ENCODE data around the gene BST2.
A peak's percentile ranks its signal among the peaks of the same experiment; 100 is the strongest.

Gene BST2

GRCh38 chr19:17415121-17415520 lies 9.7 kb upstream of the BST2 start:
- Histone ChIP-seq H3K27ac (ENCODE audit: extremely low read depth, low read depth, low read length) (no peak overlapping the region), H3K9me3 (ENCODE audit: control insufficient read depth, insufficient read depth, low read depth, low read length) (no peaks in the 10 kb centered on the region), H3K4me1 (ENCODE audit: control insufficient read depth, insufficient read depth, low read length) (no peaks in the 10 kb centered on the region), H3K36me3 (ENCODE audit: control insufficient read depth in 2 of 2, insufficient read depth in 1 of 2, low read length in 2 of 2) (no peaks in the 10 kb centered on the region), H3K4me3 (ENCODE audit: low read depth, low read length) (no peak overlapping the region)
- TF ChIP-seq ZNF518A (tag by site-specific recombination; conservative IDR thresholded peaks at IDR 0.05; ENCODE audit: low read depth) (no peak), TCF7L2 (IDR thresholded peaks at IDR 0.05; ENCODE audit: borderline replicate concordance, low read depth, low read length) (peak; percentile 69; the same call in 1 of the 2 replicates), ZNF610 (tag by site-specific recombination; IDR thresholded peaks at IDR 0.05; ENCODE audit: borderline replicate concordance) (no peak)
- POLR2A ChIA-PET: no interaction called here
- CTCF ChIA-PET: interaction anchor here (0.7 kb wide), 1 partner anchor 81 kb away, joined by 3 read pairs; no protein-coding TSS in a partner anchor

- ChIA-PET CTCF (interaction anchor here (0.6 to 1.1 kb wide), 3 partner anchors 20 to 361 kb away, joined by 3 to 4 read pairs (median 3); partner anchors contain the start of gene CCDC194), POLR2A (no interaction called here)
- H3K36me3 ChIP-seq (ENCODE audit: control insufficient read depth in 2 of 2, insufficient read depth in 1 of 2, low read length in 2 of 2): no peaks in the 10 kb centered on the region
- no peaks in the 10 kb centered on the region for H3K4me1 ChIP-seq (ENCODE audit: control insufficient read depth, insufficient read depth, low read length)
- H3K4me3 ChIP-seq (ENCODE audit: low read depth, low read length): no peak overlapping the region
- H3K9me3 ChIP-seq (ENCODE audit: control insufficient read depth, insufficient read depth, low read depth, low read length): no peaks in the 10 kb centered on the region
- no peak overlapping the region for H3K27ac ChIP-seq (ENCODE audit: extremely low read depth, low read depth, low read length)
- TF ChIP-seq ZBTB11 (tag by site-specific recombination; conservative IDR thresholded peaks at IDR 0.05; ENCODE audit: low read depth) (no peak), ZBTB10 (tag by site-specific recombination; IDR thresholded peaks at IDR 0.05) (no peak), ZNF2 (tag by site-specific recombination; IDR thresholded peaks at IDR 0.05) (no peak), ZNF776 (tag by site-specific recombination; IDR thresholded peaks at IDR 0.05; ENCODE audit: borderline replicate concordance) (no peak), SCRT1 (tag by site-specific recombination; IDR thresholded peaks at IDR 0.05; ENCODE audit: borderline replicate concordance) (peak; percentile 69; the same call in 1 of the 2 replicates), KLF16 (tag by site-specific recombination; IDR thresholded peaks at IDR 0.05) (no peak), MEIS1 (CRISPR knock-in tag; IDR thresholded peaks at IDR 0.05; ENCODE audit: borderline replicate concordance) (no peak), ZNF701 (tag by site-specific recombination; IDR thresholded peaks at IDR 0.05) (no peak), PRDM4 (tag by site-specific recombination; IDR thresholded peaks at IDR 0.05) (no peak), SCRT2 (tag by site-specific recombination; IDR thresholded peaks at IDR 0.05) (peak; percentile 69), ZNF558 (tag by site-specific recombination; IDR thresholded peaks at IDR 0.05) (no peak), PATZ1 (tag by site-specific recombination; IDR thresholded peaks at IDR 0.05) (no peak), ZNF114 (tag by site-specific recombination; IDR thresholded peaks at IDR 0.05) (no peak), KLF17 (tag by site-specific recombination; IDR thresholded peaks at IDR 0.05) (no peak)
Observed at GRCh38 chr19:17414097-17414496, 8.7 kb upstream of the BST2 start.

All from HEK293 (cell line).